ENCODE data around the gene DMD.

GRCh38 chrX:31302573-31303075, 1908.7 kb downstream of the DMD start:
- TF ChIP-seq U2AF1 (optimal IDR thresholded peaks at IDR 0.05; ENCODE audit: low read depth, low read length) (no peak), ZNF333 (CRISPR knock-in tag; IDR thresholded peaks at IDR 0.05; ENCODE audit: borderline replicate concordance) (no peak), EED (CRISPR knock-in tag; IDR thresholded peaks at IDR 0.05) (no peak), ADNP (CRISPR knock-in tag; IDR thresholded peaks at IDR 0.05) (no peak), HES4 (CRISPR knock-in tag; IDR thresholded peaks at IDR 0.05; ENCODE audit: borderline replicate concordance) (no peak), MZF1 (CRISPR knock-in tag; IDR thresholded peaks at IDR 0.05; ENCODE audit: borderline replicate concordance) (no peak)

Measured in HepG2 (cell line).